ENCODE measurements around the gene TTC21B. TPM values are rescaled to one million over a fixed set of nuclear protein-coding genes. Genes with fewer than 3 reads are reported as not detected.
A peak's percentile ranks its signal among the peaks of the same experiment; 100 is the strongest.

Gene TTC21B
- total and polyA plus RNA-seq, 10 of the 15 experiments (the other 5 are each of a cell fraction or from before 2014, with no cell fraction given) = 2.7 to 22.4 (median 11.3) TPM

- peak; percentile 84 for TF ChIP-seq POLR2A (IDR thresholded peaks at IDR 0.05; ENCODE audit: low read depth, low read length)
- no peak for TF ChIP-seq CHD4 (IDR thresholded peaks at IDR 0.05)
- peak; percentile 64 for TF ChIP-seq DPF2 (IDR thresholded peaks at IDR 0.05)
- TF ChIP-seq SMAD5 (IDR thresholded peaks at IDR 0.05; ENCODE audit: low read depth) = no peak
- TF ChIP-seq BMI1 (IDR thresholded peaks at IDR 0.05; ENCODE audit: borderline replicate concordance) = no peak
- TF ChIP-seq SP1 (IDR thresholded peaks at IDR 0.05; ENCODE audit: low read depth, low read length) = no peak
- TF ChIP-seq EED (IDR thresholded peaks at IDR 0.05; ENCODE audit: low read depth) = peak; percentile 93
- no peak for TF ChIP-seq HCFC1 (IDR thresholded peaks at IDR 0.05; ENCODE audit: low read length)
- peak in 1 of 2 experiments; percentile 48; a peak in 1 of 4 replicates for TF ChIP-seq ETV6 (conservative IDR thresholded peaks at IDR 0.05 in 1 of 2, IDR thresholded peaks at IDR 0.05 in 1 of 2; ENCODE audit: borderline replicate concordance in 1 of 2, low read depth in 1 of 2)
- TF ChIP-seq PBX3 (IDR thresholded peaks at IDR 0.05; ENCODE audit: insufficient replicate concordance, low read depth, low read length) = no peak
- 0 out of 2 replicates have a peak, but pooled peaks have one; percentile 47 for TF ChIP-seq PML (IDR thresholded peaks at IDR 0.05; ENCODE audit: low read length)
- no peak for TF ChIP-seq BACH1 (IDR thresholded peaks at IDR 0.05; ENCODE audit: borderline replicate concordance)
- TF ChIP-seq ZNF217 (IDR thresholded peaks at IDR 0.05) = peak; percentile 82; the same call in 1 of the 2 replicates
- TF ChIP-seq SREBF1 (IDR thresholded peaks at IDR 0.05; ENCODE audit: low read length) = no peak
- peak; percentile 72; the same call in 1 of the 2 replicates for TF ChIP-seq TAF1 (IDR thresholded peaks at IDR 0.05; ENCODE audit: borderline replicate concordance, low read depth, low read length)
- TF ChIP-seq ATF3 (IDR thresholded peaks at IDR 0.05; ENCODE audit: borderline replicate concordance, extremely low read depth, low read depth, low read length) = peak; percentile 25; the same call in 1 of the 2 replicates
- TF ChIP-seq JUNB (IDR thresholded peaks at IDR 0.05) = peak; percentile 5; the same call in 1 of the 2 replicates
- TF ChIP-seq, protein P1, sequence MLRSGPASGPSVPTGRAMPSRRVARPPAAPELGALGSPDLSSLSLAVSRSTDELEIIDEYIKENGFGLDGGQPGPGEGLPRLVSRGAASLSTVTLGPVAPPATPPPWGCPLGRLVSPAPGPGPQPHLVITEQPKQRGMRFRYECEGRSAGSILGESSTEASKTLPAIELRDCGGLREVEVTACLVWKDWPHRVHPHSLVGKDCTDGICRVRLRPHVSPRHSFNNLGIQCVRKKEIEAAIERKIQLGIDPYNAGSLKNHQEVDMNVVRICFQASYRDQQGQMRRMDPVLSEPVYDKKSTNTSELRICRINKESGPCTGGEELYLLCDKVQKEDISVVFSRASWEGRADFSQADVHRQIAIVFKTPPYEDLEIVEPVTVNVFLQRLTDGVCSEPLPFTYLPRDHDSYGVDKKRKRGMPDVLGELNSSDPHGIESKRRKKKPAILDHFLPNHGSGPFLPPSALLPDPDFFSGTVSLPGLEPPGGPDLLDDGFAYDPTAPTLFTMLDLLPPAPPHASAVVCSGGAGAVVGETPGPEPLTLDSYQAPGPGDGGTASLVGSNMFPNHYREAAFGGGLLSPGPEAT (IDR thresholded peaks at IDR 0.05; ENCODE audit: low read depth) = peak; percentile 98
- TF ChIP-seq, protein P2, sequence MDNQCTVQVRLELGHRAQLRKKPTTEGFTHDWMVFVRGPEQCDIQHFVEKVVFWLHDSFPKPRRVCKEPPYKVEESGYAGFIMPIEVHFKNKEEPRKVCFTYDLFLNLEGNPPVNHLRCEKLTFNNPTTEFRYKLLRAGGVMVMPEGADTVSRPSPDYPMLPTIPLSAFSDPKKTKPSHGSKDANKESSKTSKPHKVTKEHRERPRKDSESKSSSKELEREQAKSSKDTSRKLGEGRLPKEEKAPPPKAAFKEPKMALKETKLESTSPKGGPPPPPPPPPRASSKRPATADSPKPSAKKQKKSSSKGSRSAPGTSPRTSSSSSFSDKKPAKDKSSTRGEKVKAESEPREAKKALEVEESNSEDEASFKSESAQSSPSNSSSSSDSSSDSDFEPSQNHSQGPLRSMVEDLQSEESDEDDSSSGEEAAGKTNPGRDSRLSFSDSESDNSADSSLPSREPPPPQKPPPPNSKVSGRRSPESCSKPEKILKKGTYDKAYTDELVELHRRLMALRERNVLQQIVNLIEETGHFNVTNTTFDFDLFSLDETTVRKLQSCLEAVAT (IDR thresholded peaks at IDR 0.05) = peak; percentile 79
- TF ChIP-seq BRCA1 (IDR thresholded peaks at IDR 0.05; ENCODE audit: low read depth, low read length) = no peak
- no peak for TF ChIP-seq NFYA (IDR thresholded peaks at IDR 0.05; ENCODE audit: borderline replicate concordance, low read depth, low read length)
- TF ChIP-seq, protein P3, sequence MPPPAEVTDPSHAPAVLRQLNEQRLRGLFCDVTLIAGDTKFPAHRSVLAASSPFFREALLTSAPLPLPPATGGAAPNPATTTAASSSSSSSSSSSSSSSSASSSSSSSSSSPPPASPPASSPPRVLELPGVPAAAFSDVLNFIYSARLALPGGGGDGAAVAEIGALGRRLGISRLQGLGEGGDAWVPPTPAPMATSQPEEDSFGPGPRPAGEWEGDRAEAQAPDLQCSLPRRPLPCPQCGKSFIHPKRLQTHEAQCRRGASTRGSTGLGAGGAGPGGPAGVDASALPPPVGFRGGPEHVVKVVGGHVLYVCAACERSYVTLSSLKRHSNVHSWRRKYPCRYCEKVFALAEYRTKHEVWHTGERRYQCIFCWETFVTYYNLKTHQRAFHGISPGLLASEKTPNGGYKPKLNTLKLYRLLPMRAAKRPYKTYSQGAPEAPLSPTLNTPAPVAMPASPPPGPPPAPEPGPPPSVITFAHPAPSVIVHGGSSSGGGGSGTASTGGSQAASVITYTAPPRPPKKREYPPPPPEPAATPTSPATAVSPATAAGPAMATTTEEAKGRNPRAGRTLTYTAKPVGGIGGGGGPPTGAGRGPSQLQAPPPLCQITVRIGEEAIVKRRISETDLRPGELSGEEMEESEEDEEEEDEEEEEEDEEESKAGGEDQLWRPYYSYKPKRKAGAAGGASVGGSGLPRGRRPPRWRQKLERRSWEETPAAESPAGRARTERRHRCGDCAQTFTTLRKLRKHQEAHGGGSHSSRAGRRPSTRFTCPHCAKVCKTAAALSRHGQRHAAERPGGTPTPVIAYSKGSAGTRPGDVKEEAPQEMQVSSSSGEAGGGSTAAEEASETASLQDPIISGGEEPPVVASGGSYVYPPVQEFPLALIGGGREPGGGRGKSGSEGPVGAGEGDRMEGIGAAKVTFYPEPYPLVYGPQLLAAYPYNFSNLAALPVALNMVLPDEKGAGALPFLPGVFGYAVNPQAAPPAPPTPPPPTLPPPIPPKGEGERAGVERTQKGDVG (CRISPR knock-in tag; IDR thresholded peaks at IDR 0.05) = no peak
These were observed at the start of gene TTC21B (continued) for GRCh38 chr2:165953655-165954606.

All from GM12878 (cell line).